Putamen (tissue), 1 donor: ENCODE measurements around the gene TBC1D19.

Experiments
- DNase-seq: peaks from one replicate; pipeline ENCODE4 v3.0.0-alpha.2; 2016; ENCODE audit warnings: low spot score

Gene TBC1D19

DNA sequence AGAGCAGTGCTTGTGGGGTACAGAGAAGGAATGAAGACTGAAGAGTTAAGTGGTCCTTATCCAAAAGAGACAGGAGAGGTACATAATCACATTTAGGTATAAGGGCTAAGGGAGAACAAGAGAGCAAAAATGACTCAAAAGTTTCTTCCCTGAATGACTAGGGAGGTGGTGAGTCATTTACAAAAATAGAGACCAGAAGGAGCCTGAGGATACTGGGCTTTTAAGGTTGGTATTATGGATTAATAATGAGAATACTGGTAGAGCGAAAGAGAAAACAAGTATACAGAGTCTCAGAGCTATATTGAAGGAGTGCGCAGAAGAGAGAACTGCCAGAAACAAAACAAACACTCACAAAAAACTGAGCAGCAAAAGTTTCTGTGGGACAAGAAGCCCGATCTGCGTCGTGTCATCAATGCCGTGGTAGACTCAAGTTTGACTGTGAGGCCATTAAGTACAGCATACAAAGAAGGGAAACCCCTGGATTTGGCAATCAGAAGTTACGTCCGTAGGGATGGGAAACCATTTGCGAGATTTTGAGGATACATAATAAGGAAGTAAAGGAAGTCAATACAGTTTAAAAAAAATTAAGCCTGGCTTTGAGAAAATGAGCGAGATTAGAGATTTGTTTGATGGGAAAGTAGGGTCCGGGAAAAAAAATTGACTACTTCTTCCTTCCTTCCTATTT is 147.6 kb downstream of the TBC1D19 start:
- DNase-seq, result no peak

DNA sequence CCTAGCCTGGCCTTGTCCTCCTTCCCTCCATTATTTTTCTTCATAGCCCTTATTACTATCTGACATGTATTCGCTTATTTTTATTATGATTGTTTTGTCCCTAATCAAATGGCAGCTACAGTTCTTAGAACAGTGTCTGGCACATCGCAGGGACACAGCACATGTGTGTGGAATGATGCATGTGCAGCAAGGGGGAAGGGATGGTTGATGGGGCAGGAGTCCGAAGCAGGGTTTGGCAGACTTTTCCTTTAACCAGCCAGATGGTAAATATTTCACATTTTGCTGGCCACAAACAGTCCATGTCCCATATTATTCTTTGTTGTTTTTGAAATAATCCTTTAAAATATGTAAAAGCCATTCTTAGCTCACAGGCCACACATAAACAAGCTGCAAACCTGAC is 148.5 kb downstream of the TBC1D19 start:
- no peak for DNase-seq

DNA sequence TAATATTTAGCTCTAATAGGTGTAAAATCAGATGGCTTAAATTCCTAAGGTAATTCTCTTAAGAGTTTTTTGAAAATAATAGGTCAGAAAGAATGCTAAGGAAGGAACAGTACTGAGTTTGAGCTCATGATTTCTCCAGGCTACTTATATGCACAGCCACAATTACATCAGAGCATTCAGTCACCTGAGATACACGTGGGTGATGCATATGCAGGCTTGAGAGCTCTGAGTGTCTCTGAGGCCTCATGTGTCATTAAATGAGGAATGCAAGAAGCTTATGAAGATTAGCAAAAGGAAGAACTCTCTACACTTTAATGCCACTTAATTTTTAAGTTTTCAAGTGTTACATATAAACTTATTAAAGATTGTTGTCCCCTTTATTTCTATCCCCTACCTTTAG is 152.7 kb downstream of the TBC1D19 start:
- DNase-seq, result no peak

DNA sequence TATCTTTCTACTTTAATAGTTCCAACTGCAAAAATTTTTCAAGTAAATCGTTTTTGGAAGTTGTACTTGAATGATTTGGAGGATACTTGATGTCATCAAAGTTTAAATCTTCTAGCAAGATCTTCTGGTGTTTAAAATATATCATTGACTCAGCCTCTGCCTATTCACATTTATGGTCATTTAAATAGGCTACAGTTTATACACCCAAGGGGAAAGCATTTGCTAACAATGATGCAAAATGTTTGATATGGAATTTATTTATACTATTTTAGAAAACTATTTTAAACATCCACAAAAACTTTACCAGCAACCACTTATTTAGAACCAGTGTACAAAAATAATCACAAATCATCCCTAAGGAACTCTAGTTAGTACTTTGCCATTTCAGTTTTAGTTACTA is 153.5 kb downstream of the TBC1D19 start:
- no peak for DNase-seq

DNA sequence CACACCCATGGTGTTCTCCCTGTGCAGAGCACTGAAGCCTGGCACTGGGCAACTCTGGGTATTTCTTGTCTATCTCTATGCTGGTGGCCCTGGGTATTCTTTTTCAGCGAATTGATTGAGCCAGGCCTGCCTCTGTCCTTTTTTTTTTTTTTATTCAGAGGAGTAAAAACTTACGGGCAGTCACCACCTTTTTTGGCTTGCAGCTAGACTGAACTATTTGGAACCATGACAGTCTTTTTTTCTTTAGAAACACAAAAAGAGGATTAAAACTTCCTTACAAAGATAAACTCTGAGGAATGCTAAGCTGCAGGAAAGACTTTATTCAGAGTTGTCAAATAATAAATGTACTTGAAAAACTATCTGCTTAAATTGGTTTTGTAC is 157.6 kb downstream of the TBC1D19 start:
- no peak for DNase-seq

DNA sequence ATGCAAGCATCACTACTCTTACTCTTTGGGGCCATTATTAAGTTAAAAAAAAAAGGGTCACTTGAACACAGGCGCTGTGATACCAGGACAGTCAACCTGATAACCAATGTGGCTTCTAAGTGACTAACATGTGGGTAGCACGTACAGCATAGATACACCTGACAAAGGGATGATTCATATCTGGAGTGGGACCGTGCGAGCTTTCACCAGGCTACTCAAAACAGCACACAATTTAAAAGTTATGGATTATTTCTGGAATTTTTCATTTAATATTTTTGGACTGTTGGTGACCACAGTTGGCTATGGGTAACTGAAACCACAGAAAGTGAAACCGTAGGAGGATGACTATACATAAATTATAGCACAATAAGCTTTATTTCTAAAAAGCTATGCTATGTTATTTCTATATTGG is 162.9 kb downstream of the TBC1D19 start:
- DNase-seq, result no peak

DNA sequence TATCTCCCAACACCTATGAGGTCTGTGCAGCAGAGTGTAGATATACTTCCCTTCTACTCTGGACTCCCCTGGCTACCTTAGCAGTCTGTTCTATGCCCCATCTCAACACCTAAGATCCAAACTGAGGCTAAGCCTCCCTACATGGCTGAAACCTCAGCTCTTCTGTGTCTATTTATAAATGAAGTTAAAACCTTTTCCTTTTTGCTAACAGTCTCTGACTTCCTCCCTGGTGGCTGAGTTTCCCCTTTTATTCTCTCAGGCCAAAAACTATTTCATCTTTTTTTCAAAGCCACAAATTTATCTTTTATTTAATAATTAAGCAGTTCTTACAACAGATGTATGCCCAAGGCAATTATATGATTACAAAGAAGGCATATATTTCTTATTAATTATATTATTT is 164.9 kb downstream of the TBC1D19 start:
- no peak for DNase-seq

DNA sequence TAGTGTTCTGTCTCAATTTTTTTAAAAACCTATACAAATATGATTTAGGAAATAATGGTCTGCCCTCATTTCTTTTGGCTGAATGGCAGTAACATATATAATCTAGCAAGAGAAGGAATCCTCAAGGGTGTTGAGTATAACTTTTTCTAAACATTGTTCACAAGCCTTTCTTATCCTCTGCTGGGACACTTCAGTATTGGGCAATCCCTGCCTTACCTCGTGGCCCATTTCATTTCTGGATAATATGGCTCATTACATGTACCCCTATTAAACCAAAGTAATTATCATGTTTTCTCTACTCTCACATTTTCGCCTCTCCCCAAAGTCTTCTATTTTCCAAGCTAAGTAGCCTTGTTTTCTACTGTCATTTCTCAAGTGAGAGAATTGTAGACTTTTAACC is 166.0 kb downstream of the TBC1D19 start:
- no peak for DNase-seq

DNA sequence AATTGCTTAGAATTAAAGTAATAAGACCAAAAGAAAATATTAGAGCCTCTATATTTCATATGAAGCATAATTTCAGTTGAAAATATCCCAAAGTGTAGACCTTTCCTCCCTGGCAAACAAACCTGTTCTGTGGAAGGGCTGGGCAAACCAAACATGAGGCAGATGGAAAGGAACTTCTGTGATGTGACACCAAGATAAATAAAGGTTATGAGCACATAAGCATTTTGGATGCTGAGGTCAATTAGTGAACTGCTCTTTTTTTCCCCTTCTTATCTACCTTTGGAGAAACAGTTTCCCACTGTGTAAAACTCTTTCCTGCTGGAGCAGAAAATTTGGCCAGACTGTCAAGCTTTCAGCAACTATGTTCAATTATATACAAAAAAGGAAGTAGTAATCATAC is 167.1 kb downstream of the TBC1D19 start:
- DNase-seq, result no peak

DNA sequence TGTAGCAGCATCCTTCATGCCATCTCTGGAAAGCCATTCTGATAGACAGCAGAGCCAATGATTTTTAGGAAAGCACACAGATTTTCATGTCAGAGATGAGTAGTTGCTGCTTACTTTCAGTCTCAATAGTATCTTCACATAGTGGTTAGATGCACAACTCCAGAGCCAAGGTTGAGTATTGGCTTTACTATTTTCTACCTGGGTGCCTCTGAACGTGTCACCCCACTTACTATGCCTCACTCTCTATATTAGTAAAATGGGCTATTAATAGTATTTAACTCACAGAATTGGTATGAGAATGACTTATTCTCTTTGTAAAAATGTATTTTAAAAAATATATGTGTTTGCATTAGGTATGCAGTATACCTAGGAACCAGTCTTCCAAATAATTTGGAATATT is 168.0 kb downstream of the TBC1D19 start:
- DNase-seq, result no peak

DNA sequence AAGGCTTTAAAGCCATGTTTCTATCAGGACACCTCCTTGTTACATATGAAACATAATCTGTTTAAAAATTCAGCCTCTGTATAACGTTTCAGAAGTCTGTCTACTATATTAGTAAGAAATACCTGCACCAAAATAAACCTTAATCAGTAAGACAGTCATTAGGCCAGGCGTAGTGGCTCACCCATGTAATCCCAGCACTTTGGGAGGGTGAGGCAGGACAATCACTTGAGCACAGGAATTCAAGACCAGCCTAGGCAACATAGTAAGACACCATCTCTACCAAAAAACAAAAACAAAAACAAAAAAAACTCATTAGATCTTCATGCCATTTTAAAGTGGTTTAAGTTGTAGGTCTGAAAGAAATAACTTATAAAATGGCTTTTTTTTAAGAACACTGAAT is 169.3 kb downstream of the TBC1D19 start:
- no peak for DNase-seq

DNA sequence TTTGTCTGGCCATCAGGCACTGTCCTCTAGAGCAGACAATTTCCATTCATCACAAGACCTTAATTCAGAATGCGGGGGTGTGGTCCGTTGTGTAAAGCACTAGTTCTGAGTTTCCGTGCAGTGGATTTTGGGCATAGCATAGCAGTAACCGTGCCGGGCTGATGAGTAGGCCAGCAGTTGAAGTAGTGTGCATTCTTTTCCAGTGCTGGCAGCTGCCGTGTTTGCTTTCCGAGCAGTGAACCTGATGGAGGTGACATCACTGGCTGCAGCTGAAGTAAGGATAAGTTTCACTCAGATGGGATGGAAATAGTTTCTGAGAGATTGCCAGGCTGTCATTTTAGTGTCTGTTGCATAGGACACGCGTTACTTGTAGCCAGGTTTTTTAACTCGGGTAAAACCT is 169.7 kb downstream of the TBC1D19 start:
- no peak for DNase-seq

DNA sequence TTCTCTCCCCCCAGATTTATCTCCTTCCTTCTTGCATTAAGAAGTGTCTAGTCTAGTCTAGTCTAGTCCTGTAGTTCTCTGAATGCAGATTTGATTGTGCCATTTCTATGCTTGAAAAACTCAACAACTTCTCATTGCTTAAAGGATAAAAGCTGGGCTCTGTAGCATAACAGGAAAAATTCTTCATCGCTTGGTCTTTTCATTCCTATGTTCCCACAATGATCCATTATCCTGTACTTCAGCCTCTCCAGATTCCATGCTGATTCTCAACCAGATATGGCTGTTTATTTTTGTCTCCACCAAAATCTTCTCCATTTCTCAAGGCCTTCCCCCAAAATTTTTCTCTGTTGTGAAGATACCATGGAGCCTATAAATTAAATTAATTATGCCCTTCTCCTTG is 173.9 kb downstream of the TBC1D19 start:
- no peak for DNase-seq

DNA sequence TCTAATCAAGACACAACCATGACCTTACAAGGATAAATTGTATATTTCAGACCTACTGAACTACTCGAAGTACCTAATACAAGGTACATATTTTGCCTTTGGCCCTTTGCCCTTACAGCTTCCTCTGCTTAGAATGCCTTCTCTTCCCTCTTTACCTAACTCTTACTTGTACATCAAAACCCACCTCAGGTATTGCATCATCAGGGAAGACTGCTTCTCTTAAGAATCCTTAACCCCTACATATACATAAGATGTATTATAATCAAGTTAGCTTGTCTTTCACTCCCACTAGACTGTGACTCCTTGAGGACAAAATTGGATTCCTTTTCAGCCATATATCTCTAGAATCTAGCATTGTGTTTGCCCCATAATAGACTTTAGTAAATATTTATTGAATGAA is 175.0 kb downstream of the TBC1D19 start:
- DNase-seq, result no peak

DNA sequence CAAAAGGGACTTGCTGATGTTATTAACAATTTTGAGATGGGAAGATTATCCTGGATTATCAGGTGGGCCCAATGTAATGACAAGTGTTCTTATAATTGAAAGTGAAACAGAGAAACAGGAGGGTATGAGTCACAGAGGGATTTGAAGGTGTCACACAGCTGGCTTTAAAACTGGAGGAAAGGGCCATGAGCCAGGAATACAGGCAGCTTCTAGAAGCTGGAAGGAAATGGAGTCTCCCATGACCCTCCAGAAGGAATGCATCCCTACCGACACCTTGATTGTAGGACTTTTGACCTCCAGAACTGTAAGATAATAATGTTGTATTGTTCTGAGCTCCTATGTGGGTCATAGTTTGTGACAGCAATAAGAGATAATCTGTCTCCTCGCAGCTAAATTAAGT is 178.8 kb downstream of the TBC1D19 start:
- no peak for DNase-seq

DNA sequence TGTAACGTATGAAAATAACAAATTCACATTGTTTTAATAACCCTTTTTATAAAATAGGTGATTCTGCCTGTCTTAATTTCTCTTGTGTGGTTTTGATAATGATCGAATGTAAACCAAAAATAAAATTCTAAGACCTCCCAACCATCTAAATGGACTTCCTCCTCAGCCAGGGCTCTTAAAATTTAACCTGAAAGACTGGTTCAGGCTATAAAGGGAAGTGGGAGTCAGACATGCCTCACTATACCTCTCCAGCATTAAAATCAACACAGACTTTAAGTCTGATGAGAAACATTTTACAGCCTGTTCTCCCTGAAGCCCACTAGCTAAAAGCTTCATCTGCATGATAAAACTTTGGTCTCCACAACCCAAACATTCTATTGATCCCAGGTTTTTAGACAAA is 179.2 kb downstream of the TBC1D19 start:
- DNase-seq, result no peak

DNA sequence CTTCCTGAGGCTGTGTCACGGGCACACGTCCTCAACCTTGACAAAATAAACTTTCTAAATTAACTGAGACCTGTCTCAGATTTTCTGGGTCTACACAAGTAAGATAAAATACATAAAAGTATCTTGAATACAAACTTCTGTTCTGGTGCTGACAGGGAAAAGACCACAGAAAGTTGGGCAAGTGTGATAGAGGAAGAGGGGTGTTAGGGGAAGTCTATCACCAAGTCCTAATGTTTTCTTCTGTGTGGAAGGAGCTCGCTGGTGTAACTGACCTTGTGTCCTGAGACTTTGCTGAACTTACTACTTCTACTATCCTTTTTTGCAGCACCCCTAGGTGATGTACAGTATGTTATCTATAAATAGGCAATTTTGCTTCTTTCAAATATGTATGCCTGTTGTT is 179.8 kb downstream of the TBC1D19 start:
- no peak for DNase-seq

DNA sequence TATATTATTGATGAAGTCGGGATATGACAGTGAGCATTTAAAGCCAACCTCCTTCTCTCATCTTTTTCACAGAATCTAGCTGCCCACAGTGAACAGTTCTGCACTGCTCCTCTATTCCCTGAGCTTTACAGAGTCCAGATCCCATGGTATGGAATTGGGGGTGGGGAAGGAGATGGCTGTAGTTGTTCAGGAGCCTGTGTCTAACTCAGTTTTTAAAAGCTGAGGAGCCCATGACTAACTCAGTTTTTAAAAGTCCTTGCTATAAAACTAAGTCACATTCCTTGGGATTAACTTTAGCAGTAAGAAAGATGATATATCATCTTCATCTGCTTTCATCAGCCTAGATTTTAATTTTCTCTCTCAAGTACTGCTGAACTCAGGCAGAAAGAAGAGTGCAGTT is 180.3 kb downstream of the TBC1D19 start:
- no peak for DNase-seq

DNA sequence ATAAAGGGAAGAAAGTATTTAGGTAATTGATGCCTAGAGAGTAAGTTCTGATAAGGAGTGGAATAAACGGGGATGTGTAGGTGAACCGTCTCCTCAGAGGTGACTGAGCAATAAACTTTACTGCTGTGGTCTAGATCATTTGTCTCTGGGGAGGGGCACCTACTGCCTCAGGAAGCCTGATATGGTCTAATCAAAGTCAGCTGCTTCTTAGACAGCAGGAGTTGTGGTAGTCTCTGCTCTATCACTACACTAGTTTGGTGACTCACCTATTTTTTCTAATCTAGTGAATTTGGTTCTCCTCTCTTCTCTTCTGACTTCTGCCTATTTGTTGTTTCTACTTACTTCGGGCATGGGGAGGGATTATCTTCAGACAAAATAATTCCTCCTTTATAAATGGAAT is 181.6 kb downstream of the TBC1D19 start:
- no peak for DNase-seq

DNA sequence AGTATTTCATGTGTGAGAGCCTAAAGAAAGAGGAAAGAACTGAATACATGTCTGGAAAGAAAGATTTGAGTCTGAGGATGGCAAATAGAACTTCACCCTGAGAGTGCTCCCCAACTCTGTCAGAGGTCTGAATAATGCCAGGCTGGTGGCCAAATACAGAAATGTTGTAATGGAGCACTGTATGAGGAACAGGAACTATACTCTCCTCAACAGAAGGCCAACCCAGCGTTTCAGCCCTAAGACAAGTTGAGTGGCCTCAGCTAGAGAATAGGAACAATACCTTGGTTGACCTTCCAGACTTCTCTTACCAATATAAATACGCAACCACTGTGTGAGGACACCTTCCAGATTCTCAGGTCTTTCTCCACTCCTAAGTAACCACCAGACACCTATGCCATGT is 182.3 kb downstream of the TBC1D19 start:
- DNase-seq, result no peak

DNA sequence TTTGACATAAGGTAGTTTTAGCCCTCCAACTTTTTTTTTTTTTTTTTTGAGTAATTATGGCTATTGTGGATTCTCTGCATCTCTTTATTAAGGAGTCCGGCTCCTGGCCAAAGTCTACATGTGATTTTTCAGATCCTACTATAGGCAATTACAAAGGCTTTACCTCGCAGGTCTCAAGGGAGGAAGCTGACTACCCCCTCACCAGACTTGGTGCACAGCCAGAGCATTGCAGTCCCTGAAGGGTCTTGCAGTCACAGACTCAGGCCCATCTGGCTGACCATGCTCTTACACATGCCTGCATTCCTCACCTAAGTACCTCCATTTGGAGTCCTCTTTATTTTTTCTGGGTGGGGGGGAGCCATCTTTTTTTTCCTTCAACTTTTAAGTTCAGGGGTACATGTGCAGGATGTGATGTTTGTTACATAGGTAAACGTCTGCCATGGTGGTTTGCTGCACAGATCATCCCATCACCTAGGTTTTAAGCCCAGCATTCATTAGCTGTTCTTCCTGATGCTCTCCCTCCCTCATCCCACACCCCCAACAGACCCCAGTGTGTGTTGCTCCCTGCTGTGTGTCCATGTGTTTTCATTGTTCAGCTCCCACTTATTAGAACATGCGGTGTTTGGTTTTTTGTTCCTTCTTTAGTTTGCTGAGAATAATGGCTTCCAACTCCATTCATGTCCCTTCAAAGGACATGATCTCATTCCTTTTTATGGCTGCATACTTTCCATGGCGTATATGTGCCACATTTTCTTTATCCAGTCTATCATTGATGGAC is 188.4 kb downstream of the TBC1D19 start:
- DNase-seq, result no peak

DNA sequence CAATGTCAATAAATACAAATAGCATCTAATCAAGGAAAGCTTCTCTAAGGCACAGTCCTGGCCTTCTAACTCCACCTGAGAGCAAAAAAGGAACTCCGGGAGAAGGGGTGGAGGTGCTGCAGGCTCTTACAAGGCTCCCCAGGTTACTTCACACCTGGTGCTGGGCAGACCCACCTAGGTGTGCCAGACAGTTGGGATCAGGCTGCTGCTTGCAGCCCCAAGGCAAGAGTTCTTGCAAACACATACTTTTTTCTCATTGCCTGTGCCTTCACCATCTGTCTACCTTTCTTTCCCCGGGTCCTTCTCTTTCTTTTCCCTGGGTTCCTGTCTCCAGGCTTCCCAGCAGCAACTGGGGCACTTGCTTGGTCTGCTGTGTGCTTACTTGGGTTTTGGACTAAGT is 195.3 kb downstream of the TBC1D19 start:
- DNase-seq, result no peak

DNA sequence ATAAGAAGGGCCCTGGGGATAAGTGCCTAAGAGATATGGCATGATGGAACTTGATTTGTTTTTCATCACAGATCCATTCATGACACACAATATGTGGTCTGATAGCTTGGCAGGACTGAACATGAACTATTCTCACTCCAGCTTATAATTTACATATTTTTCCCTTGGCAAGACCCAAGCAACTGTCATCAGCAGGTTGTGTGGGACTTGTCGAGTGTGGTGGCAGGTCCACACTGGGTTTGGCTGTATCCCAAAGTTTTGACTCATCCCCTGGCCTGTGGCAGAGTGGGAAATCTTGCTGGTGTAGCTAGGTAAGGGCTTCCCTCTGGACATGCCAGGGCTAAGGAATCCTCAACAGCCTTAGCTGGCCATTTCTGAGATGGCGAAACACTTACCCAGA is 195.8 kb downstream of the TBC1D19 start:
- DNase-seq, result no peak

DNA sequence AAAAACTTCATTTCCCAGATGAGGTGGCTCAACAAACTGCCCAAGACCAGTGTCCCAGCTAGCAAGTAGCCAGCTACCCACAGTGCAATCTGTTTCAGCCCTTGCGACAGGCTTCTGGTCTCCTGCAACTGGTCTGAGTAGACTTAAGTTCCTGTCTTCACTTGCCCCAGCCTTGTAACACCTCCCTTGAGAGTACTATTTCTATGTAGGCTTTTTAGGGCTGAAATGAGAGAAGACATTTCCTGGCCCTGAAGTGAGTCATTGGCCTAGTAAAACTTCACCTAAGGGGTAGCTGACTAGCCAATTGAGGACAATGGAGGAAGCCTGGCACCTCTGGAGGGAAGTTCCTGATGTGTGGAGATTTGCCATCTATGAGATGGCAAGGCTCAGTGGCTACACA is 196.7 kb downstream of the TBC1D19 start:
- DNase-seq, result no peak
